Body of pancreas (tissue), 4 donors: ENCODE measurements around the gene IRF7. TPM values are rescaled to one million over a fixed set of nuclear protein-coding genes. Genes with fewer than 3 reads are reported as not detected.

ENCODE experiments used
- ATAC-seq: fragments of 150-250 bp; one replicate; pipeline ENCODE4 v1.9.1; 2016
- DNase-seq, 4 donors: peaks; one replicate each; pipeline ENCODE4 v3.0.0-alpha.2; 2019
- H3K27ac ChIP-seq, 4 donors: fragments of 200-600 bp; sonication (generic); 1 replicate in 3 of 4; 2 replicates in 1 of 4; pipeline versions ENCODE4 v1.5.1 to v1.6.1; 2016 to 2019; ENCODE audit warnings: mild to moderate bottlenecking in 1 of 4, mixed read lengths in 1 of 4, moderate library complexity in 1 of 4
- H3K27me3 ChIP-seq, 2 donors: fragments of 200-600 bp; sonication (generic); one replicate each; pipeline ENCODE4 v1.6.0; 2016; ENCODE audit warnings: mild to moderate bottlenecking in 1 of 2
- H3K36me3 ChIP-seq, 2 donors: fragments of 200-600 bp; sonication (generic); replicated peaks in 1 of 2; 2 replicates each; pipeline ENCODE4 v1.5.1; 2016; ENCODE audit warnings: low read depth in 2 of 2; ENCODE audit not compliant: insufficient read depth in 1 of 2
- H3K4me1 ChIP-seq: fragments of 200-600 bp; sonication (generic); one replicate; pipeline ENCODE4 v1.6.0; 2016
- H3K4me3 ChIP-seq, 2 donors: fragments of 200-600 bp; sonication (generic); 1 replicate in 1 of 2; 2 replicates in 1 of 2; pipeline ENCODE4 v1.5.1; 2016 to 2019
- H3K9me3 ChIP-seq, 3 donors: fragments of 200-600 bp; sonication (generic); 1 replicate in 2 of 3; 2 replicates in 1 of 3; pipeline ENCODE4 v1.5.1; 2016
- POLR2A ChIP-seq, 3 donors: fragments of 450-650 bp; IDR thresholded peaks; one replicate each; pipeline ENCODE4 v1.6.1; 2016; ENCODE audit warnings: antibody characterized with exemption in 3 of 3, mild to moderate bottlenecking in 2 of 3
- WGBS, 2 donors: methylation state at CpG; one replicate each; pipeline ENCODE4 v1.1.5; 2017; 5-methylcytosine and 5-hydroxymethylcytosine counted together
- intact Hi-C: fragments of 100-400 bp; cut with DNase I; formaldehyde crosslinking; loops from one replicate; pipeline ENCODE4 v1.15.1; 2023
- total RNA-seq, 2 donors: library from RNA; depleted of rRNA; stranded (reverse); fragments of >200 nt; gene quantifications; one replicate each; pipeline ENCODE4 v1.1.0, GENCODE V29; 2016
- TF ChIP-seq, protein P1 (sequence below), 7 experiments: fragments of 450-650 bp in 4 of 7; fragments of 200-600 bp in 3 of 7; sonication (generic) in 3 of 7; IDR thresholded peaks; one replicate each; pipeline ENCODE4 v1.5.1; 2016 to 2019; ENCODE audit warnings: antibody characterized with exemption in 7 of 7

Gene IRF7
- total RNA-seq, 2 donors from 2014 or later: 10.4 to 10.9 TPM

DNA sequence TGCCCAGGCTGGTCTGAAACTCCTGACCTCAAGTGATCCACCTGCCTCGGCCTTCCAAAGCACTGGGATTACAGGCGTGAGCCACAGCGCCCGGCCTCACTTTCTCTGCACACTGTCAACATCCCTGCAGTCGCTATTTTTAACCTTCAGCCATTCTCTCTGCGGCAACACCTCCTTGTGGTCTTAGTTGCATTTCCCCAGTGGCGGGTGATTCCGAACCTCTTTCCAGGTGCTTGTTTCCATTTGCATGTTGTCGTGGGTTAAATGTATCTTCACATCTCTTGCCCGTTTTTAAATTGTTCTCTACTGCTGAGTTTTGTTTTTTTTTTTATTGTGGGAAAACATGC, 13.5 kb upstream of the IRF7 start:
- TF ChIP-seq, protein P1, sequence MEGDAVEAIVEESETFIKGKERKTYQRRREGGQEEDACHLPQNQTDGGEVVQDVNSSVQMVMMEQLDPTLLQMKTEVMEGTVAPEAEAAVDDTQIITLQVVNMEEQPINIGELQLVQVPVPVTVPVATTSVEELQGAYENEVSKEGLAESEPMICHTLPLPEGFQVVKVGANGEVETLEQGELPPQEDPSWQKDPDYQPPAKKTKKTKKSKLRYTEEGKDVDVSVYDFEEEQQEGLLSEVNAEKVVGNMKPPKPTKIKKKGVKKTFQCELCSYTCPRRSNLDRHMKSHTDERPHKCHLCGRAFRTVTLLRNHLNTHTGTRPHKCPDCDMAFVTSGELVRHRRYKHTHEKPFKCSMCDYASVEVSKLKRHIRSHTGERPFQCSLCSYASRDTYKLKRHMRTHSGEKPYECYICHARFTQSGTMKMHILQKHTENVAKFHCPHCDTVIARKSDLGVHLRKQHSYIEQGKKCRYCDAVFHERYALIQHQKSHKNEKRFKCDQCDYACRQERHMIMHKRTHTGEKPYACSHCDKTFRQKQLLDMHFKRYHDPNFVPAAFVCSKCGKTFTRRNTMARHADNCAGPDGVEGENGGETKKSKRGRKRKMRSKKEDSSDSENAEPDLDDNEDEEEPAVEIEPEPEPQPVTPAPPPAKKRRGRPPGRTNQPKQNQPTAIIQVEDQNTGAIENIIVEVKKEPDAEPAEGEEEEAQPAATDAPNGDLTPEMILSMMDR (IDR thresholded peaks at IDR 0.05): no peak
- no peak for TF ChIP-seq POLR2A (IDR thresholded peaks at IDR 0.05)
- 52 to 64% methylated on average over 10 of the region's 10 CpGs for WGBS, 2 donors
- intact Hi-C loops: no loop called here
- no peaks in the 10 kb centered on the region for H3K27me3 ChIP-seq
- H3K27ac ChIP-seq: no peak overlapping the region
- H3K4me3 ChIP-seq: no peak overlapping the region
- no peaks in the 10 kb centered on the region for H3K4me1 ChIP-seq
- H3K9me3 ChIP-seq: no peaks in the 10 kb centered on the region
- ATAC-seq: no peak
- DNase-seq: no peak
- H3K36me3 ChIP-seq: no peaks in the 10 kb centered on the region

DNA sequence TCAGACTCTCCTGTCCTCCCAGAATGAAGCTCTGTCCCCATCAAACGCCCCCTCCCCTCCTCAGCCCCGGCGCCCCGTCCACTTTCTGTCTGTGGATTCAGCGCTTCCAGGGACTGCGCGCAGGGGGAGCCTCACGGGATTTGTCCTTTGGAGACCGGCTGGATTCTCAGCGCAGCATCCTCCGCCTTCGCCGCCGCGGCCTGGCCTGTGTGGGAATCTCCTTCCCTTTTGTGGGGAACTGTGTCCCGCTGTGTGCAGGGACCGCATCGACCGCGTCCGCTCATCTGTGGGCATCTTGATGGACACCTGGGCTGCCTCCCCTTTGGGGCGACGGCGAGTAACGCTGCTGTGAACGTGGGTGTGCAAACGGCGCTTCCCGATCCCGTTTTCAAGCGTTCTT, 12.3 kb upstream of the IRF7 start:
- WGBS, 2 donors: 93 to 94% methylated on average over 31 of the region's 31 CpGs
- no peak overlapping the region for H3K27ac ChIP-seq
- intact Hi-C loops: no loop called here

DNA sequence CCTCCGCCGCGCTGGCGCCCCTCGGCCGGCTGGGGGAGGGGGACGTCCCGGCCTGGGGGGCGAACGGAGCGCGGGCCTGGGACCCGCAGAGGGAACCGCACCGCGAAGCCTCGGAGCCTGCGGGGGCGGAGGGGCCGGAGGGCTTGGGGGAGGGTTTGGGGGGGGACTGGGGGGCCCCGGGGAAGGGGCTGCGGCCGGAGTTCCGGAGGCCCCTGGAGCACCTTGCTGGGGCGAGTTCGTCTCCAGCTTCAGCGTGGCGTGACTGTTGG, 11.5 kb upstream of the IRF7 start:
- WGBS, 2 donors: 57 to 69% methylated on average over 2 to 4 of the region's 28 CpGs
- H3K4me3 ChIP-seq: no peak overlapping the region
- no peaks in the 10 kb centered on the region for H3K9me3 ChIP-seq
- no peak overlapping the region for H3K27ac ChIP-seq
- DNase-seq: no peak
- TF ChIP-seq, protein P1 (IDR thresholded peaks at IDR 0.05): no peak
- TF ChIP-seq POLR2A (IDR thresholded peaks at IDR 0.05): no peak
- ATAC-seq: no peak
- intact Hi-C loops: no loop called here
- H3K27me3 ChIP-seq: no peaks in the 10 kb centered on the region
- H3K4me1 ChIP-seq: no peaks in the 10 kb centered on the region
- H3K36me3 ChIP-seq: no peaks in the 10 kb centered on the region

More for the DNA sequence above, 12.3 kb upstream of the IRF7 start:
- no peak for DNase-seq
- H3K4me1 ChIP-seq: no peaks in the 10 kb centered on the region
- no peaks in the 10 kb centered on the region for H3K36me3 ChIP-seq
- H3K27me3 ChIP-seq: no peaks in the 10 kb centered on the region
- ATAC-seq: no peak
- H3K4me3 ChIP-seq: no peak overlapping the region
- TF ChIP-seq, protein P1 (IDR thresholded peaks at IDR 0.05): no peak
- no peak for TF ChIP-seq POLR2A (IDR thresholded peaks at IDR 0.05)
- H3K9me3 ChIP-seq: no peaks in the 10 kb centered on the region

DNA sequence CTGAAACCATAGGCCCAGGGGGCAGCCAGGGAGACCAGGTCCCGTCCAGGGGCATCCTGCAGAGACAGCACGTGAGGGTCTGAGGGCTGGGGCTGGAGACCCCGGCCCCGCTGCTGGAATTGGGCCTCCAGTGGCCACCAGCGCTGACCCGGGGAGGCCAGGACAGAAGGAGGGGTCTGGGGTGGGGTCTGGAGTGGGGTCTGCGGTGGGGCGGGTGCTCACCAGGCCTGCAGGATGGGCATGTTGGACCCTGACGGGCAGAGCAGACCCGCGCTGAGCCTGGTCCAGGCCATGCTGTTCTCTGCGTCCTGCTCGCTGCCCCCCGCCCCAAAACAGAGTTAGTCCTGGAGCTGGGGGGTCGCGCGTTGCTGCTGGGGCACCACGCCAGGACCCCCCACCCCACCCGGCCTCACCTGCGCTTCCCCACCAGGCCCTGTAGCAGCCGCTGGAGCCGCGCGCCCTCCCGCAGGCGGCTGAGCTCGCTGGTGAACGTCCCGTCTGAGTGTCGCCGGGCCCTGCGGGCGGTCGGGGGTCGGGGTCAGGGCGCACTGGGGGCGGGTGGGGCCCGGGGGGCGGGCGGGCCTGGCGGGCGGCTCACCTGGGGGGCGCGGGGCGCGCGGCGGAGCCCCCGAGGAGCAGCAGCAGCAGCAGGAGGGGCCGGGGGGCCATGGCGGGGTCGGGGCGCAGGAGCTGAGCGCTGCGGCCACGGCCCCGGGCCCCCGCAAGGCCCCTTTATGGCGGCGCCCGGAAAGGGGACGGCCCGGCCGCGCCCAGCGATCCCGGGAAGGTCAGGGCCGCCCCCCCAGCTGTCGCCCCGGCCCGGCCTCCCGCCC, 10.9 kb upstream of the IRF7 start, which contains the start of gene SCT:
TSS of gene SCT (minus strand) at position 707 of the 833 bp plus-strand sequence. CDS start at position 669, 38 bp downstream.
- H3K27me3 ChIP-seq: no peaks in the 10 kb centered on the region

More for the DNA sequence above, 10.9 kb upstream of the IRF7 start, which contains the start of gene SCT:
- DNase-seq (peak in 1 of 4 donors; percentile 13), ATAC-seq (no peak)
- Histone ChIP-seq H3K4me1 (no peaks in the 10 kb centered on the region), H3K9me3 (no peaks in the 10 kb centered on the region), H3K36me3 (no peaks in the 10 kb centered on the region), H3K27ac (no peak within 1 kb of the TSS), H3K4me3 (no peak within 1 kb of the TSS)
- intact Hi-C loops: no loop called here
- WGBS, 2 donors: 33% methylated on average over 34 of the region's 72 CpGs; no CpG with 5 or more reads in 1 of the 2 donors
- TF ChIP-seq, protein P1 (IDR thresholded peaks at IDR 0.05): no peak
- no peak for TF ChIP-seq POLR2A (IDR thresholded peaks at IDR 0.05)
